GM19372 (cell line): ENCODE data around the gene TRAPPC2L.

Experiments used
- ATAC-seq: cut with Tn5 transposase; IDR thresholded peaks from one replicate; pipeline ENCODE4 v1.9.1; 2021; ENCODE audit warnings: mild to moderate bottlenecking, low read depth, moderate library complexity; ENCODE audit not compliant: unreplicated experiment

TRAPPC2L gene

DNA sequence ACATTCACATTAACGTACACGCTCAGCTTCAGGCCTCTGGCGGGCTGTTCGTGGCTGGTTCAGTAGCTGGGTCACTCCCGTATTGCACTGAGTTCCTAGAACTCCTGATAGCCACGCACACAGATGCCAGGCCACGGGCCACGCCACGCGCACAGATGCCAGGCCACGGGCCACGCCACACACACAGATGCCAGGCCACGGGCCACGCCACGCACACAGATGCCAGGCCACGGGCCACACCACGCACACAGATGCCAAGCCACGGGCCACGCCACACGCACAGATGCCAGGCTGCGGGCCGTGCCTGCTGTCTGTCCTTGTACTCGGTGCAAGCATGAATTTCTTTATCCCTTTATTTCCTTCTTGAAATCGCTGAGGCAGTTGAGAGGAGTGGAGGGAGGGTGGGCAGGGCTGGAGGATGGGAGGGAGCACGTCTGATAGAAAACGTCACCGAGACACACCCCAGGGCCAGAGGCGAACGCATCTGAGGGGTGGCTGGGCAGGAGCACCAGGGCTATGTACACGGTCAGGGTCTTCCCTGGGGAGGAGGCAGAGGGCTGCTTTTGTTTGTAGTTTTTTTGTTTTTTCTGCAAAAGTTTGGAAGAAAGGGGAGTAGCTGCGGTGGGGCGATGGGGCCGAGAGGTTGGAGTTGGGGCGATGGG is 18.1 kb downstream of the TRAPPC2L start:
- no peak for ATAC-seq

GRCh38 chr16:88875703-88876234 is 18.8 kb downstream of the TRAPPC2L start:
- no peak for ATAC-seq

- ATAC-seq: no peak
These were observed 20.1 kb downstream of the TRAPPC2L start for GRCh38 chr16:88876942-88877526.

DNA sequence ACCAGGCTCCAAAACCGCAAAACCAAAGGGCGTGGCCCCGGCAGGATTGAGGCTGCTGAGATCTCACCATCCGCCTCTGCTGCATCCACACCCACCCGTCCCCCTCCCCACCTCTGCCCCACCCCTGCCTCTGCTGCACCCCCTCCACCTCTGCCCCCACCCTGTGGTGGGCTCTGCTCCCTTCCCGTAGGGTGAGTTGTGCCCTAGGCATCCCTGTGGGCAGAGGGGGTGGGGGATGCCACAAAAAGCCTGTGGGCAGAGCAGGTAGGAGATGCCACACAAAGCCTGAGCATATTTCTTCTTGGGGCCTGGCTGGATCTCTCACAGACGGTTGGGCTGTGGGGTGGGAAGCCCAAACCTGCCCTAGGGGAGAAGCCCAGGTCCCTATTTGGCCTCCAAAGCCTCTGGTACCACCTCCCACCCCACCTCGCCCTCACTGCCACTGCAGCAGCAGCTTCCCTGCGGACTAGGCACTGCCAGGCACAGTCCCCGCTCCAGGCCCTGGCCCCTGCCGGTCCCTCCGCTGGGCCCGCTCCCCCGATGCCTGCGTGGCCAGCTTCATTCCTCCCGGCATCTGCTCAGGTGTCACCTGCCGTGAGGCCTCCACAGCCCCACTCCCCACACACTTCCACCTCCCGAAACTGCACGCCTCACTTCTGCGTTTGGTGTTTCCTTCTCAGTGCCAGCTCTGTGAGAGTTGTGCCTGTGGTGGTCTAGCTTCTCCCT is 20.8 kb downstream of the TRAPPC2L start:
- no peak for ATAC-seq

DNA sequence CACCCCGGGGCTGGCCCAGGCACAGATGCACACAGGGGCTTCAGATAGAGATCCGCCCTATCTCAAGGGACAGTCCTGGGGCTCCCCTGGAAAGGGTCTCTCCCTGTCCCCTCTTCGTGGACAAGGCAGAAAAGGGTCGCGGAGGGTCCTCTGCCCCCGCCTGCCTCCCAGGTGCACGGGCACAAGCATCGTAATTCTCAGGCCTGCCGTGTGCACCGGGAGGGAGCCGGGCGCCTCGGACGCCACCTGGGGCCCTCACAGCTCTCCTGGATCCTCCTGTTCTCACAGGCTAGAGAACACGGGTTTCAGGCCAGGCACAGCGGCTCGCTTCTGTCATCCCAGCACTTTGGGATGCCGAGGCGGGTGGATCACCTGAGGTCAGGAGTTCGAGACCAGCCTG is 21.4 kb downstream of the TRAPPC2L start:
- no peak for ATAC-seq

GRCh38 chr16:88878967-88879787 is 22.2 kb downstream of the TRAPPC2L start:
- no peak for ATAC-seq

GRCh38 chr16:88879788-88880055 is 22.8 kb downstream of the TRAPPC2L start:
- no peak for ATAC-seq

- ATAC-seq: no peak
These were observed 23.5 kb downstream of the TRAPPC2L start for GRCh38 chr16:88880226-88881006.

GRCh38 chr16:88881007-88881615 is 24.2 kb downstream of the TRAPPC2L start:
- no peak for ATAC-seq

- no peak for ATAC-seq
These were observed 24.9 kb downstream of the TRAPPC2L start for GRCh38 chr16:88881675-88882357.

DNA sequence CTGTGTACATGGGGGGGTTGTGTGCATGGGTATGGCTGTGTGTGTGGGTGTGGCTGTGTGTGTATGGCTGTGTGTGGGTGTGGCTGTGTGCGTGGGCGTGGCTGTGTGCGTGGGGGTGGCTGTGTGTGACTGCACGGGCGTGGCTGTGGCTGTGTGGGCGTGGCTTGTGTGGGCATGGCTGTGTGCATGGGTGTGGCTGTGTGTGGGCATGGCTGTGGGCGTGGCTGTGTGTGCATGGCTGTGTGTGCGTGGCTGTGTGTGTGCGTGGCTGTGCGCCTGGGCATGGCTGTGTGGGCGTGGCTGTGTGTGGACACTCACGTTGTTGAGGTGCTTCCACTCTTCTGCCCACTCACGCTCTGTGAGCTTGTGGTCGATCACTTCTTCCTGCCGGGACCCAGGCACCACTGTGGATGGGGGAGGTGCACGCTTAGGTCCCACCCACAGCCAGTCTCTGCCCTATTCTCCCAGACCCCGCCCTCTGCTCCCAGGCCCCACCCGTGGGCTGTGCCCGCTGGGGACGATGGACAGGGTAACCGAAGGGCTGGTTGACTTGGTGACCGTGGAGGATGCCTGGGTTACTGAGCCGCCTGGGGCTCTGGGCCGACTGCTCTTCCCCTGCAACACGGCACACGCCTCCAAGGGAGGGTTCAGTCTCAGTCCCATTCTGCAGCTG is 25.6 kb downstream of the TRAPPC2L start:
- no peak for ATAC-seq

GRCh38 chr16:88883117-88883895 is 26.4 kb downstream of the TRAPPC2L start:
- ATAC-seq: no peak

GRCh38 chr16:88883946-88884345 is 27.0 kb downstream of the TRAPPC2L start:
- ATAC-seq: no peak

DNA sequence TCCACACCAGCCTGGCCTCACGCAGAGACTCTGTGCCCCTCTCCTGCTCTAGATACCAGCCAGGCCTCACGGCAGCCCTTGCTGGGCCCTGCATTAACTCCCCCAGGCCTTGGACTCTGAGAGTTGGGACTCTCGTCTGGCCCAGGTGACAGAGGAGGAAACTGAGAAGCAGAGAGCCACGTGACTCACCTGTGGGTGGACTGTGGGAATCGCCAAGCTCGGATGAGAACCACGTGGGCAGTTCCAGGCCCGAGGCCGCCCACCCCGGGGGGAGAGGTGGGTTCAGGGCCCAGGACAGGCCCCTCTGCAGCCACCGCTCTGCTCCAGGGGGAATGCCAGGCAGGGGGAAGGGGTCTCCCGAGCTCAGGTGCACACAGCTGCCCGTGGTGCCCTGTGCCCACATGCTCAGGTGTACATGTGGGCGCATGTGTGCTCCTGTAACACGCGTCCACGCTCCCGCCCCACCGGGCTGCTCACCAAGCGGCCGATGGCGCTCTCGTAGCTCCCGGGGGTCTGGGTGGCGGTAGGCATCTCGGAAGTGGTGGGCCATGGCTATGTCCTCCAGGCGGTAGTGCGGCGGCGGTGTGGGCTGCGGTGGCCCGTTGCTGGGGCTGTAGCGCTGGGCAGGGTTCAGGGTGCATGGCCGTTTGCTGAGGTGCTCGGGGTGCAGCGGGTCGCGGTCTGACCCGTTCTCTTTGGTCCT is 27.8 kb downstream of the TRAPPC2L start:
- no peak for ATAC-seq

DNA sequence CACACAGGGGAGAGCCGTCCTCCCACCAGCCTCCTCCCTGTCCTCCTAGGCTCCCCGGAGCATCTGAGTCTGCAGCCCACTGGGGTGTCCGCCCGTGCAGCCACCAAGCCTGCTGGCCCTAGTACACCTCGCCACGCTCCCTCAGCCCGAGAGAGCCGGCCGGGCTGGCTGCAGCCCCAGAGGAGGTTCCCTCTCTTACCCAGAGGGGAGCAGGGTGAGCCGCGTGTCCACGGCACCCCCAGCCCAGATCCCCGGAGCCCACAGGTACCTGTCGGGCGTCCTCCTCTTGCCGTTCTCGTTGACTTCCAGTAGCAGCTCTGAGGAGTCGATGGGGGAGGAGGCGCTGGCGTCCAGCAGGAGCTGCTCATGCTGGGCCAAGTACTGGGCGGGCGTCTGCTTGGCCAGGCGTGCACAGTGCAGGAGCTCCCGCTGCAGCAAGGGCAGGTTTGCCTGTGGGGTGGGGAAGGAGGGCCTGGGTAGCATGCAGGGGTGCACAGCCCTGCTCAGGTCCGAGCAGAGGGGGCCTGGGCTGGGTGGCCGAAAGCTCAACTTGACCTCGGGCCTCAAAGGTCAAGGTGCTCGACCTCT is 28.9 kb downstream of the TRAPPC2L start:
- ATAC-seq: no peak

- no peak for ATAC-seq
These were observed 29.5 kb downstream of the TRAPPC2L start for GRCh38 chr16:88886420-88886844.
